Adrenal gland (tissue), 5 donors: ENCODE data around the gene SSH3.

Experiments used
- CTCF ChIP-seq, 6 experiments: fragments of 450-650 bp in 4 of 6; fragments of 200-600 bp in 2 of 6; sonication (generic) in 1 of 6; IDR thresholded peaks; 1 replicate in 5 of 6; 2 replicates in 1 of 6; pipeline versions ENCODE4 v1.5.1 to v1.8.0; 2016 to 2021; ENCODE audit warnings: antibody characterized with exemption in 6 of 6, mild to moderate bottlenecking in 2 of 6, moderate library complexity in 1 of 6
- POLR2A ChIP-seq, 2 donors: fragments of 450-650 bp; IDR thresholded peaks; one replicate each; pipeline ENCODE4 v1.6.1; 2017; ENCODE audit warnings: antibody characterized with exemption in 2 of 2, mild to moderate bottlenecking in 2 of 2, moderate library complexity in 1 of 2
- donor health status: DM: no; HTN: no; CAD: no.

- TF ChIP-seq CTCF (IDR thresholded peaks at IDR 0.05) (no peak), POLR2A (IDR thresholded peaks at IDR 0.05) (no peak)
These were observed 34.4 kb upstream of the SSH3 start for GRCh38 chr11:67268962-67269268.
